Prostate gland (tissue), 2 donors: Measurements from ENCODE around the gene ARHGEF37.
"Not testable (repeated sequence)": the region's sequence is repeated elsewhere in the genome, so short reads cannot be mapped to it uniquely, and the experiment has no call there.

Source experiments
- CTCF ChIP-seq, 4 experiments: fragments of 200-600 bp in 2 of 4; fragments of 450-650 bp in 2 of 4; sonication (generic) in 2 of 4; IDR thresholded peaks; 1 replicate in 3 of 4; 2 replicates in 1 of 4; pipeline ENCODE4 v1.5.1; 2016 to 2019; ENCODE audit warnings: antibody characterized with exemption in 4 of 4, mild to moderate bottlenecking in 2 of 4, moderate library complexity in 2 of 4
- POLR2A ChIP-seq: fragments of 450-650 bp; IDR thresholded peaks from one replicate; pipeline ENCODE4 v1.6.1; 2016; ENCODE audit warnings: antibody characterized with exemption, mild to moderate bottlenecking
- POLR2AphosphoS5 ChIP-seq: sonication (generic); formaldehyde crosslinking; IDR thresholded peaks from one replicate; pipeline ENCODE4 v1.6.1; 2017; ENCODE audit warnings: antibody characterized with exemption

- not testable (repeated sequence) for TF ChIP-seq CTCF (IDR thresholded peaks at IDR 0.05); POLR2A; POLR2AphosphoS5
Measured at GRCh38 chr5:149598234-149598633, 16.9 kb downstream of the ARHGEF37 start.
